ENCODE measurements around the gene SGPL1. TPM values are rescaled to one million over a fixed set of nuclear protein-coding genes. Genes with fewer than 3 reads are reported as not detected.

The SGPL1 gene
- total RNA-seq, 1 experiment from 2014 or later: 127 TPM

DNA sequence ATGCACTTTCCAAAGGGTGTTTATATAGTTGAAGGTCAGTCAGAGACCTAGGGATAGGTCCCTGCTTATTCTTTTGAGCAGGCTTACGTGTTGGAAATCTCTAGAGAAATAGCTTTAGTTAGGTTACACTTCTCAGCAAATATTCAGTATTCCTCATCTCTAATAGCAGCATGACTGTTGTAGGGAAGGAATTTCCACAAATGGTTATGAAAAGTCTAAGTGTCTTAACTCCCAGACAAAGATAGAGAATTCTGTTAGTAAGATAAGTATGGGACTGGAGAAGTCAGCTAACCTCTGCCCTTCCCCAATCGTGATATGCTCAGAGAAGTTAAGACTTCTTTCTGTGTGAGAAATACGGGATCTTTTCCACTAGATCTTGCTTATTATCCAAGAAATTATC is 16.5 kb downstream of the SGPL1 start:
- no peak overlapping the region for H3K27ac Mint-ChIP-seq (ENCODE audit: unreplicated experiment)
- H3K36me3 Mint-ChIP-seq (ENCODE audit: insufficient read depth, unreplicated experiment): peaks cover 13% of the 10 kb centered on the region
- DNase-seq: no peak
- Histone ChIP-seq H3K4me3 (ENCODE audit: low read depth, low read length) (no peak overlapping the region), H3K9me3 (no peaks in the 10 kb centered on the region), H3K4me1 (peaks cover 56% of the 10 kb centered on the region), H3K27me3 (replicated peaks; ENCODE audit: control insufficient read depth, insufficient read depth, low read length) (no peaks in the 10 kb centered on the region), H3K36me3 (ENCODE audit: control insufficient read depth, insufficient read depth, low read length) (no peaks in the 10 kb centered on the region)
- BruUV-seq (replicated peaks): no TSS peak
- peaks cover 51% of the 10 kb centered on the region for H3K4me1 Mint-ChIP-seq (ENCODE audit: low read depth, unreplicated experiment)
- no peaks in the 10 kb centered on the region for H3K27me3 Mint-ChIP-seq (ENCODE audit: insufficient read depth, unreplicated experiment)
- H3K9me3 Mint-ChIP-seq (ENCODE audit: unreplicated experiment): no peaks in the 10 kb centered on the region
- POLR2A ChIA-PET: no interaction called here
- CTCF ChIA-PET: no interaction called here
- H3K4me3 Mint-ChIP-seq (ENCODE audit: unreplicated experiment): no peak overlapping the region
- intact Hi-C loops (cut with micrococcal nuclease; ENCODE audit: unreplicated experiment): no loop called here
- TF ChIP-seq, protein P1, sequence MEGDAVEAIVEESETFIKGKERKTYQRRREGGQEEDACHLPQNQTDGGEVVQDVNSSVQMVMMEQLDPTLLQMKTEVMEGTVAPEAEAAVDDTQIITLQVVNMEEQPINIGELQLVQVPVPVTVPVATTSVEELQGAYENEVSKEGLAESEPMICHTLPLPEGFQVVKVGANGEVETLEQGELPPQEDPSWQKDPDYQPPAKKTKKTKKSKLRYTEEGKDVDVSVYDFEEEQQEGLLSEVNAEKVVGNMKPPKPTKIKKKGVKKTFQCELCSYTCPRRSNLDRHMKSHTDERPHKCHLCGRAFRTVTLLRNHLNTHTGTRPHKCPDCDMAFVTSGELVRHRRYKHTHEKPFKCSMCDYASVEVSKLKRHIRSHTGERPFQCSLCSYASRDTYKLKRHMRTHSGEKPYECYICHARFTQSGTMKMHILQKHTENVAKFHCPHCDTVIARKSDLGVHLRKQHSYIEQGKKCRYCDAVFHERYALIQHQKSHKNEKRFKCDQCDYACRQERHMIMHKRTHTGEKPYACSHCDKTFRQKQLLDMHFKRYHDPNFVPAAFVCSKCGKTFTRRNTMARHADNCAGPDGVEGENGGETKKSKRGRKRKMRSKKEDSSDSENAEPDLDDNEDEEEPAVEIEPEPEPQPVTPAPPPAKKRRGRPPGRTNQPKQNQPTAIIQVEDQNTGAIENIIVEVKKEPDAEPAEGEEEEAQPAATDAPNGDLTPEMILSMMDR (IDR thresholded peaks at IDR 0.05; ENCODE audit: insufficient read depth in 1 of 2, low read depth in 1 of 2, low read length in 1 of 2, severe bottlenecking in 1 of 2, unreplicated experiment in 1 of 2): no peak

DNA sequence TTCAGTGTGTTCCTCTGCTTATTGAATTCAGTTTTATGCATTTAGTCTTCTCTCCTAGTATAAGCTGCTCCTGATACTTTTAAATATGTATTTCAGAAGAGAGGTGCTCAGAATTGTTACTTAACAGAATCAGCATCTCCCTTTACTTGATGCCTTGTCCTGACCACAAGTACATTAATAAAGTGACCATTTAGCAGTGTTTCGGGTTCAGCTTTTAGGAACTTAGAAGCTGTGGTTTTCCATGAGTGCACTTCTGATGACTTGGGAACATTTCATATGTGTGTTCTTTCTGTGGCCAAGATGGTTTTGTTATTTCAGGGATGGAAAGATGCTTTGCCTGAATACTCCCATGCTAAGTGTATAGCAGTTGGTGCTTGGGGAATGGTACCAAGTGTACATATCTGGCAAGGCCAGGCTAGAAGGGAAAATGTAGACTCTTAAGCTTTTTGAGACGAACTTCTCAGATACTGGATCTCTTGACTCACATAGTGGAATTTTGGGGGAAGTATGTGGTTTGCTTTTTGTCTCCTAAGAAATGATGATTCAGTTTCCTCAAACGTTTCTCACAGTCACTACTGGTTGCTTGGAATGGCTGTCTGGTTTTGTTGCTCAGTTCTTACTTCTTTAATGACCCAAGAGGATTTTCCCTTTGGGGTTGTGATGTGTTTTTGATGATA is 17.2 kb downstream of the SGPL1 start:
- TF ChIP-seq, protein P1 (IDR thresholded peaks at IDR 0.05; ENCODE audit: insufficient read depth in 1 of 2, low read depth in 1 of 2, low read length in 1 of 2, severe bottlenecking in 1 of 2, unreplicated experiment in 1 of 2): no peak
- no peaks in the 10 kb centered on the region for H3K27me3 Mint-ChIP-seq (ENCODE audit: insufficient read depth, unreplicated experiment)
- POLR2A ChIA-PET: no interaction called here
- intact Hi-C loops (cut with micrococcal nuclease; ENCODE audit: unreplicated experiment): no loop called here
- H3K4me1 Mint-ChIP-seq (ENCODE audit: low read depth, unreplicated experiment): peaks cover 51% of the 10 kb centered on the region
- no peak for DNase-seq
- H3K4me3 Mint-ChIP-seq (ENCODE audit: unreplicated experiment): no peak overlapping the region
- CTCF ChIA-PET: no interaction called here
- H3K4me1 ChIP-seq: peaks cover 56% of the 10 kb centered on the region
- BruUV-seq (replicated peaks): no TSS peak
- H3K9me3 ChIP-seq: no peaks in the 10 kb centered on the region
- no peak overlapping the region for H3K27ac Mint-ChIP-seq (ENCODE audit: unreplicated experiment)
- peaks cover 20% of the 10 kb centered on the region for H3K36me3 Mint-ChIP-seq (ENCODE audit: insufficient read depth, unreplicated experiment)
- no peak overlapping the region for H3K4me3 ChIP-seq (ENCODE audit: low read depth, low read length)
- H3K9me3 Mint-ChIP-seq (ENCODE audit: unreplicated experiment): no peaks in the 10 kb centered on the region
- no peaks in the 10 kb centered on the region for H3K27me3 ChIP-seq (replicated peaks; ENCODE audit: control insufficient read depth, insufficient read depth, low read length)
- peaks cover 3% of the 10 kb centered on the region; the same call in 1 of the 2 replicates for H3K36me3 ChIP-seq (ENCODE audit: control insufficient read depth, insufficient read depth, low read length)

DNA sequence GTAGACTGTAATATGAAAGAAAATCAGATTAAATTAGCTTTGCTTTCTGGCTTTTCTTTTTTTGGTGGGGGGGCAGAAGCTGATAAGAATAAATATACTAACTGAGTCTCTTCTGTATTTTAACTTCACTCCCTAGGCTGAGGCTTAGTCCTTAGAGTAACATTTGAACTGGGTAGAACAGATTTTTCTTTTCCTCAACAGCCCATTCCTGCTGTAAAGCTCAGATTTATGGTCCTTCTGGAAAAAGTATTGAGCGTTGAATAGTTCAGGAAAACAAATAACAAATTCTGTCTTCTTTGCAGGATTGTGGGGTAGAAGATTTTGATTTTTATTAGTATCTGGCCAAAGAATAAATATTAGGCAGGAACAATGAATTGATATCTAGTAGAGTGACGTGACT is 17.9 kb downstream of the SGPL1 start:
- Histone ChIP-seq H3K36me3 (ENCODE audit: control insufficient read depth, insufficient read depth, low read length) (peaks cover 3% of the 10 kb centered on the region; the same call in 1 of the 2 replicates), H3K27me3 (replicated peaks; ENCODE audit: control insufficient read depth, insufficient read depth, low read length) (no peaks in the 10 kb centered on the region), H3K4me3 (ENCODE audit: low read depth, low read length) (no peak overlapping the region), H3K4me1 (peaks cover 53% of the 10 kb centered on the region), H3K9me3 (no peaks in the 10 kb centered on the region)
- TF ChIP-seq, protein P1 (IDR thresholded peaks at IDR 0.05; ENCODE audit: insufficient read depth in 1 of 2, low read depth in 1 of 2, low read length in 1 of 2, severe bottlenecking in 1 of 2, unreplicated experiment in 1 of 2): no peak
- DNase-seq: no peak
- no peaks in the 10 kb centered on the region for H3K9me3 Mint-ChIP-seq (ENCODE audit: unreplicated experiment)
- no peaks in the 10 kb centered on the region for H3K27me3 Mint-ChIP-seq (ENCODE audit: insufficient read depth, unreplicated experiment)
- peaks cover 48% of the 10 kb centered on the region for H3K4me1 Mint-ChIP-seq (ENCODE audit: low read depth, unreplicated experiment)
- BruUV-seq (replicated peaks): no TSS peak
- no peak overlapping the region for H3K4me3 Mint-ChIP-seq (ENCODE audit: unreplicated experiment)
- no peak overlapping the region for H3K27ac Mint-ChIP-seq (ENCODE audit: unreplicated experiment)
- CTCF ChIA-PET: no interaction called here
- POLR2A ChIA-PET: no interaction called here
- intact Hi-C loops (cut with micrococcal nuclease; ENCODE audit: unreplicated experiment): no loop called here
- peaks cover 26% of the 10 kb centered on the region for H3K36me3 Mint-ChIP-seq (ENCODE audit: insufficient read depth, unreplicated experiment)

Data from Caco-2 (cell line).